AG04449 (cell line): ENCODE data around the gene ERG.

Source experiments
- CTCF ChIA-PET: fragments of 350-600 bp; formaldehyde crosslinking; extraction: SDS; loops from one replicate; lab custom pipeline; 2021; ENCODE audit warnings: antibody characterized with exemption; lab: Yijun Ruan, JAX
- POLR2A ChIA-PET: fragments of 400-600, 350-600 bp; formaldehyde crosslinking; extraction: SDS; loops from one replicate; lab custom pipeline; 2020; ENCODE audit warnings: antibody characterized with exemption, inconsistent platforms; lab: Yijun Ruan, JAX
- DNase-seq: peaks from one replicate; pipeline ENCODE4 v3.0.0-alpha.2; 2010; ENCODE audit warnings: low read depth, low spot score
- H3K4me3 ChIP-seq: 2 replicates; pipeline ENCODE4 v1.5.1; 2011; ENCODE audit warnings: low read depth, mild to moderate bottlenecking, control low read depth, low read length
- CTCF ChIP-seq: IDR thresholded peaks from one replicate; pipeline ENCODE4 v1.5.1; 2011; ENCODE audit warnings: mild to moderate bottlenecking, moderate library complexity, low read length, control low read depth, inconsistent platforms; ENCODE audit not compliant: insufficient read depth; ENCODE audit errors: missing control alignments

ERG gene

DNA sequence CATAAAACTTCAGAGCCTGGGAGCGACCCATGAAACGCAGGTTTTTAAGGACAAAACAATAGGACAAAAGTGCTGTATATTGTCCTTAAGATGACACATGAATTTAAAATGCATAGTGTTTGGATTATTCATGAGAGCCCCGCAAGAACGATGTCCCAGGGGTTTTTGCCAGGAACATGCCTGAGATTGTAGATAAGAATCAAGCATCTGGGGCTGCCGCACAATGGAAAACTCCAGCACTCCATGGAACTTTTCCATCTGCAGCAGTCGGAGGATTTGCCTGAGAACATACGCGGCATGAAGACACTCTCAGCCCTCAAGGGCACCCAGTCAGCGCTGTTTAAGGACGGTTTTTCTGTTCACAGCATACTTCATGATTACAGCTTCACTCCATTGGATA, 5.3 kb upstream of the ERG start:
- ChIA-PET CTCF (interaction anchor here (1.0 to 2.1 kb wide), 3 partner anchors 17 to 647 kb away, joined by 3 to 11 read pairs (median 3); no protein-coding TSS in a partner anchor), POLR2A (no interaction called here)

DNA sequence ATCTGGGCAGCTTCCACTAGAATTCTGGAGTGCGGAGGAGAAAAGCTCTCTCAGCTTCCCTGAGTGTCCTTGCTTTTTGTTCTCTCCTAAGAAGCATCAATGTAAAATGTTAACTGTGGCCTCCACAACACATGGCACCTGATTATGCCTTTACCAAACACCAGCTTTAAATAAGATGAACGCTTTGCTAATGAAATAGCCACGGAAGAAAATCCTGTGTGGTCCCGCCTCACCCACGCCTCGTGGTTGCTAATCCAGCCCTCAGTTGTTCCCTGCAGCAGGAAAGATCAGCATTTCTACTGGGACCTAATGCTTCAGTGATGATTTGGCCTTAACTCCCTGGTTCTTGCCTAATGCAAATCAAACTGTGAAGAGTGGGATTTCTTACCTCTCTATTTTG, 1.8 kb upstream of the ERG start:
- no peak for TF ChIP-seq CTCF
- POLR2A ChIA-PET = no interaction called here
- CTCF ChIA-PET = interaction anchor here (1.5 kb wide), 1 partner anchor 638 kb away, joined by 4 read pairs; no protein-coding TSS in a partner anchor
- DNase-seq = no peak
- no peak overlapping the region for H3K4me3 ChIP-seq

More for the DNA sequence above, 5.3 kb upstream of the ERG start:
- TF ChIP-seq CTCF = no peak
- no peak overlapping the region; the same call in 1 of the 2 replicates for H3K4me3 ChIP-seq
- peak; percentile 36 for DNase-seq

DNA sequence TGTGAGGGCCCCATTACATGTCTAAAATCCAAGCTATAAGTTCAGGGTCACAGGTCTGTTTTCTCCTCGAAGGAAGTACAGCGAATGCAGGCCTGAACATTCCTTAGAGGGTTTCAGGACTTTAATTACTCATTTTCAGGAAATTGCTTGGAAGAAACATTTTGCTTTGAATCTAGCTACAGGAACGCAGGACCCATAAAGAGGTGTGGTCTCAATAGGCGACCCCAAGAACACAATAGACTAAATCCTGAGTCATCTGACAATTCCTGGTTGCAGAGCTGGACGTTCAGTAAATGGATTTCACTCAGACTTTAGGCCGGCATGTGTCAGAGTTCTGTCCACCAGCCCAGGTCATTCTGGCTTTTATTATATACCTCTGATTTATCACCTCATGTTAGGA, 1.0 kb upstream of the ERG start:
- no peak overlapping the region for H3K4me3 ChIP-seq
- no peak for TF ChIP-seq CTCF
- ChIA-PET CTCF (interaction anchor here (1.5 kb wide), 1 partner anchor 638 kb away, joined by 4 read pairs; no protein-coding TSS in a partner anchor), POLR2A (no interaction called here)
- DNase-seq = no peak

GRCh38 chr21:38496224-38496623, 2.1 kb downstream of the ERG start:
- TF ChIP-seq CTCF = no peak
- ChIA-PET CTCF (interaction anchor here (1.5 kb wide), 1 partner anchor 9 kb away, joined by 4 read pairs; no protein-coding TSS in a partner anchor), POLR2A (no interaction called here)
- no peak overlapping the region for H3K4me3 ChIP-seq
- DNase-seq = no peak

GRCh38 chr21:38495696-38496095, 2.6 kb downstream of the ERG start:
- CTCF ChIA-PET = interaction anchor here (0.7 to 1.5 kb wide), 2 partner anchors 10 to 216 kb away, joined by 3 to 4 read pairs; no protein-coding TSS in a partner anchor

GRCh38 chr21:38495242-38495641, 3.0 kb downstream of the ERG start:
- H3K4me3 ChIP-seq = no peak overlapping the region
- ChIA-PET CTCF (interaction anchor here (0.7 to 1.9 kb wide), 3 partner anchors 10 to 261 kb away, joined by 3 to 5 read pairs (median 3); no protein-coding TSS in a partner anchor), POLR2A (no interaction called here)
- no peak for TF ChIP-seq CTCF
- no peak for DNase-seq

More at GRCh38 chr21:38495696-38496095, 2.6 kb downstream of the ERG start:
- TF ChIP-seq CTCF = no peak
- POLR2A ChIA-PET = no interaction called here
- no peak for DNase-seq
- H3K4me3 ChIP-seq = no peak overlapping the region
